Hematopoietic multipotent progenitor cell (in vitro differentiated cells): ENCODE measurements around the gene ZNF3. TPM values are rescaled to one million over a fixed set of nuclear protein-coding genes. Genes with fewer than 3 reads are reported as not detected.
A peak's percentile ranks its signal among the peaks of the same experiment; 100 is the strongest.

Experiments
- DNase-seq, 3 donors: peaks; one replicate each; pipeline ENCODE4 v3.0.0-alpha.2; 2011 to 2015; ENCODE audit warnings: low read depth in 2 of 3, low spot score in 2 of 3
- total RNA-seq: library from RNA; depleted of rRNA; stranded (reverse); fragments of >200 nt; gene quantifications from one replicate; pipeline ENCODE4 v1.2.3, GENCODE V29; 2012

The ZNF3 gene
- total RNA-seq, 1 donor: 25.9 TPM

GRCh38 chr7:100061518-100062193, 19.9 kb downstream of the ZNF3 start:
- DNase-seq: no peak

GRCh38 chr7:100059251-100059739, 22.2 kb downstream of the ZNF3 start:
- DNase-seq: no peak

- DNase-seq: no peak
Measured at GRCh38 chr7:100057006-100057405, 24.5 kb downstream of the ZNF3 start.

- DNase-seq: peak in 2 of 3 donors; percentile 80 to 91
Measured at GRCh38 chr7:100053215-100053614, 28.3 kb downstream of the ZNF3 start.

GRCh38 chr7:100051611-100052010, 29.9 kb downstream of the ZNF3 start:
- no peak for DNase-seq

- peak; percentile 67 to 89 (median 83) for DNase-seq
Measured at GRCh38 chr7:100049441-100050291, 31.9 kb downstream of the ZNF3 start, which contains the start of gene ZSCAN21. ZSCAN21 (plus strand) TSS chr7:100049774; CDS start chr7:100057007, 7,233 bp downstream.

GRCh38 chr7:100048680-100049079, 32.8 kb downstream of the ZNF3 start:
- DNase-seq: no peak

GRCh38 chr7:100044718-100045117, 36.8 kb downstream of the ZNF3 start:
- peak in 2 of 3 donors; percentile 64 to 67 for DNase-seq

GRCh38 chr7:100040575-100040974, 40.9 kb downstream of the ZNF3 start:
- DNase-seq: peak in 1 of 3 donors; percentile 11

- DNase-seq: no peak
Measured at GRCh38 chr7:100038326-100038725, 43.2 kb downstream of the ZNF3 start.

GRCh38 chr7:100035876-100036275, 45.6 kb downstream of the ZNF3 start:
- no peak for DNase-seq

- DNase-seq: no peak
Measured at GRCh38 chr7:100034871-100035510, 46.5 kb downstream of the ZNF3 start.

- DNase-seq: no peak
Measured at GRCh38 chr7:100033526-100033925, 48.0 kb downstream of the ZNF3 start.

- no peak for DNase-seq
Measured at GRCh38 chr7:100029596-100029995, 51.9 kb downstream of the ZNF3 start.

- DNase-seq: no peak
Measured at GRCh38 chr7:100027197-100027596, 54.3 kb downstream of the ZNF3 start.

GRCh38 chr7:100024020-100024619, 57.4 kb downstream of the ZNF3 start:
- no peak for DNase-seq

GRCh38 chr7:100023526-100023925, 58.0 kb downstream of the ZNF3 start:
- DNase-seq: no peak

- no peak for DNase-seq
Measured at GRCh38 chr7:100022621-100023020, 58.9 kb downstream of the ZNF3 start.

- peak in 1 of 3 donors; percentile 21 for DNase-seq
Measured at GRCh38 chr7:100021297-100021696, 60.2 kb downstream of the ZNF3 start.
